GM12878 (cell line): Measurements from ENCODE around the gene IMMP2L. TPM values are rescaled to one million over a fixed set of nuclear protein-coding genes. Genes with fewer than 3 reads are reported as not detected.

ENCODE experiments used
- CBX5 ChIP-seq: sonication (generic); IDR thresholded peaks from 2 replicates; pipeline ENCODE4 v1.6.1; 2016; ENCODE audit warnings: low read depth, moderate library complexity, mild to moderate bottlenecking, inconsistent platforms
- CEBPB ChIP-seq, 2 experiments: fragments of 150-350 bp in 1 of 2; IDR thresholded peaks; 2 replicates each; pipeline ENCODE4 v1.6.1; 2012 to 2014; ENCODE audit warnings: low read depth in 2 of 2, low read length in 2 of 2, borderline replicate concordance in 1 of 2, inconsistent platforms in 1 of 2
- CHD2 ChIP-seq: IDR thresholded peaks from 2 replicates; pipeline ENCODE4 v1.6.1; 2011; ENCODE audit warnings: low read depth, low read length, improper control_type of control experiment, borderline replicate concordance
- CREM ChIP-seq: IDR thresholded peaks from 2 replicates; pipeline ENCODE4 v1.6.1; 2014; ENCODE audit warnings: antibody characterized with exemption, low read depth
- E2F4 ChIP-seq: IDR thresholded peaks from 2 replicates; pipeline ENCODE4 v1.6.1; 2012; ENCODE audit warnings: low read depth, low read length, improper control_type of control experiment
- ESRRA ChIP-seq: IDR thresholded peaks from 2 replicates; pipeline ENCODE4 v1.6.1; 2012; ENCODE audit warnings: mild to moderate bottlenecking, low read length, improper control_type of control experiment
- FOXM1 ChIP-seq: IDR thresholded peaks from 2 replicates; pipeline ENCODE4 v1.6.1; 2012; ENCODE audit warnings: low read depth, mild to moderate bottlenecking, inconsistent platforms, low read length, moderate library complexity
- MYC ChIP-seq: IDR thresholded peaks from 2 replicates; pipeline ENCODE4 v1.6.1; 2011; ENCODE audit warnings: mild to moderate bottlenecking, low read length, moderate library complexity, inconsistent platforms; ENCODE audit not compliant: insufficient read depth, insufficient replicate concordance, insufficient read length, severe bottlenecking
- RAD21 ChIP-seq: IDR thresholded peaks from 2 replicates; pipeline ENCODE4 v1.6.1; 2011; ENCODE audit warnings: mild to moderate bottlenecking, low read depth, low read length, moderate library complexity; ENCODE audit not compliant: insufficient read depth
- RB1 ChIP-seq: fragments of 450-650 bp; formaldehyde crosslinking; IDR thresholded peaks from 2 replicates; pipeline ENCODE4 v1.6.1; 2017; ENCODE audit warnings: mild to moderate bottlenecking, borderline replicate concordance
- REST ChIP-seq: IDR thresholded peaks from 2 replicates; pipeline ENCODE4 v1.6.1; 2012; ENCODE audit warnings: mild to moderate bottlenecking, low read depth, low read length
- SIX5 ChIP-seq: IDR thresholded peaks from 2 replicates; pipeline ENCODE4 v1.6.1; 2011; ENCODE audit warnings: mild to moderate bottlenecking, low read depth, low read length, moderate library complexity; ENCODE audit not compliant: severe bottlenecking
- SPI1 ChIP-seq: IDR thresholded peaks from 2 replicates; pipeline ENCODE4 v1.6.1; 2011; ENCODE audit warnings: low read depth, mild to moderate bottlenecking, low read length, moderate library complexity, borderline replicate concordance; ENCODE audit not compliant: insufficient read depth
- ZBTB11 ChIP-seq: fragments of 450-650 bp; formaldehyde crosslinking; IDR thresholded peaks from 2 replicates; pipeline ENCODE4 v1.5.0; 2022; ENCODE audit warnings: mild to moderate bottlenecking, missing genetic modification characterization
- ZBTB4 ChIP-seq: fragments of 450-650 bp; formaldehyde crosslinking; IDR thresholded peaks from 2 replicates; pipeline ENCODE4 v1.4.0; 2022; ENCODE audit warnings: mild to moderate bottlenecking, moderate library complexity
- ZNF274 ChIP-seq: IDR thresholded peaks from one replicate; pipeline ENCODE4 v1.8.0; 2011; ENCODE audit not compliant: insufficient read length, insufficient read depth
- polyA plus RNA-seq, 11 experiments: library from polyadenylated mRNA; depleted of rRNA in 4 of 11; unstranded in 6 of 11; stranded (reverse) in 5 of 11; fragments of >200 nt; fragmentation: Nextera tagmentation in 4 of 11; fragmentation: Illumina TruSeq in 1 of 11; extraction: Ambion mirVana in 4 of 11; extraction: Trizol in 1 of 11; gene quantifications; 1 replicate in 1 of 11; 2 replicates in 10 of 11; pipeline versions ENCODE4 v1.2.1 to v1.2.3, GENCODE V29; 2011 to 2016; ENCODE audit warnings: inconsistent platforms in 2 of 11, missing spikeins in 2 of 11, low read depth in 1 of 11
- total RNA-seq, 4 experiments: library from RNA; depleted of rRNA in 3 of 4; stranded (reverse); fragments of >200 nt in 3 of 4; fragmentation: Illumina TruSeq in 1 of 4; extraction: Trizol in 1 of 4; gene quantifications; 2 replicates each; pipeline versions ENCODE4 v1.2.1 to v1.2.3, GENCODE V29; 2013 to 2021
- TF ChIP-seq, protein P1 (sequence below): fragments of 450-650 bp; IDR thresholded peaks from 2 replicates; pipeline ENCODE4 v1.6.1; 2016; ENCODE audit warnings: mild to moderate bottlenecking

IMMP2L gene
- total and polyA plus RNA-seq, 10 of the 15 experiments (the other 5 are each of a cell fraction or from before 2014, with no cell fraction given): 12.6 to 46.3 (median 19.6) TPM

- TF ChIP-seq SIX5 (no peak), FOXM1 (peak; percentile 71), ZBTB11 (CRISPR knock-in tag) (no peak), ZBTB4 (CRISPR knock-in tag) (no peak), E2F4 (no peak), RB1 (no peak), MYC (no peak), CBX5 (0 out of 2 replicates have a peak, but pooled peaks have one; percentile 45), CHD2 (no peak), SPI1 (peak; percentile 19; the same call in 1 of the 2 replicates), ESRRA (no peak), RAD21 (no peak), ZNF274 (no peak), CEBPB (IDR thresholded peaks at IDR 0.05; ENCODE audit: borderline replicate concordance in 1 of 2, low read depth in 2 of 2, low read length in 2 of 2) (peak in 1 of 2 experiments; percentile 54; a peak in 1 of 4 replicates), REST (0 out of 2 replicates have a peak, but pooled peaks have one; percentile 32), CREM (peak; percentile 87)
- TF ChIP-seq, protein P1, sequence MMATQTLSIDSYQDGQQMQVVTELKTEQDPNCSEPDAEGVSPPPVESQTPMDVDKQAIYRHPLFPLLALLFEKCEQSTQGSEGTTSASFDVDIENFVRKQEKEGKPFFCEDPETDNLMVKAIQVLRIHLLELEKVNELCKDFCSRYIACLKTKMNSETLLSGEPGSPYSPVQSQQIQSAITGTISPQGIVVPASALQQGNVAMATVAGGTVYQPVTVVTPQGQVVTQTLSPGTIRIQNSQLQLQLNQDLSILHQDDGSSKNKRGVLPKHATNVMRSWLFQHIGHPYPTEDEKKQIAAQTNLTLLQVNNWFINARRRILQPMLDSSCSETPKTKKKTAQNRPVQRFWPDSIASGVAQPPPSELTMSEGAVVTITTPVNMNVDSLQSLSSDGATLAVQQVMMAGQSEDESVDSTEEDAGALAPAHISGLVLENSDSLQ: peak; percentile 41; the same call in 1 of the 2 replicates
Measured at GRCh38 chr7:111138193-111138569, 424.1 kb downstream of the IMMP2L start (continued).
